NCI-H1105 (cell line): ENCODE results near the gene SCYL1.

Source experiments
- DNase-seq: peaks from one replicate; lab custom pipeline; 2025; lab: John Stamatoyannopoulos, UW

The SCYL1 gene

GRCh38 chr11:65571420-65571819 is 46.5 kb downstream of the SCYL1 start:
- no peak for DNase-seq

GRCh38 chr11:65571940-65572339 is 47.1 kb downstream of the SCYL1 start:
- DNase-seq = no peak

GRCh38 chr11:65572356-65573051 is 47.6 kb downstream of the SCYL1 start, which contains the start of gene FAM89B:
TSS of gene FAM89B (plus strand) at chr11:65572538. CDS start at chr11:65572670, 132 bp downstream.
- DNase-seq = peak; percentile 76

GRCh38 chr11:65573391-65574079 is 48.7 kb downstream of the SCYL1 start:
- DNase-seq = no peak

- DNase-seq = peak; percentile 66
Measured at GRCh38 chr11:65574109-65574810, 49.4 kb downstream of the SCYL1 start.

DNA sequence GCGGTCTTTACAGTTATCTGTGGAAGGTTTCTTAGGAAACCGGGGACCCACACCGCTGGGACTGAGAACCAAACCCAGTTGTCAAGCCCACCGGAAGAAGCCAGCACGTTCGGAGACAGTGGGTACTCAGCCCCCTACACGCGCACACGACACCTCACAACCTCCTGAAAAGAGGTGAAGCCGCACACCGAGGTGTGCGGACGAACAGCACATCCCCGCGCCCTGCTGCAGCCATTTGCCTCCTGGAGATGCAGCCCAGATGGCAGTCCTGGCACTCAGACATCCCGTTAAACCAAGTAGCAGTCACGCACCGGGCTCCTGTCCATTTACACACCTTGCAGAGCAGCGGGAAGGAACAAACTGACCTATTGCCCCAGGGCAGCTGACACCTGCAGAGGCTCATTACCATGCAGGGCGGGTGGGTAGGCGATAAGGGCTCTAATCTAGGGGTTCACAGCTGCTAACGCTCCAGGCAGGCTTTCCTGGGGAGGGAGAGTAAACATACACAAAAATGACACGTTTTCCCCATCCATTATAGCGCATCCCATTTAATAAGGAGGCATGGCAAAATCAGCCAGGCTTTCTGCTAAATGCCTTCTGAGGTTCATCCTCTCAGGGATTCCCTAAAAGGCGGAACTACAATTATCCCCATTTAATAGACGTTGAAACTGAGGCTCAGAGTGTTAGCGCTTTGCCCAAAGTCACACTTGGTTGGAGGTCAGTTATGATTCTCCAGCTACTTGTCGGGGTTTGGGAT is 50.1 kb downstream of the SCYL1 start:
- no peak for DNase-seq

GRCh38 chr11:65575568-65576231 is 50.8 kb downstream of the SCYL1 start, which contains the start of gene EHBP1L1:
TSS of gene EHBP1L1 (plus strand) at chr11:65576053. CDS start at chr11:65576303, 250 bp downstream.
- no peak for DNase-seq

- DNase-seq = no peak
Measured at GRCh38 chr11:65576232-65576866, 51.5 kb downstream of the SCYL1 start.

DNA sequence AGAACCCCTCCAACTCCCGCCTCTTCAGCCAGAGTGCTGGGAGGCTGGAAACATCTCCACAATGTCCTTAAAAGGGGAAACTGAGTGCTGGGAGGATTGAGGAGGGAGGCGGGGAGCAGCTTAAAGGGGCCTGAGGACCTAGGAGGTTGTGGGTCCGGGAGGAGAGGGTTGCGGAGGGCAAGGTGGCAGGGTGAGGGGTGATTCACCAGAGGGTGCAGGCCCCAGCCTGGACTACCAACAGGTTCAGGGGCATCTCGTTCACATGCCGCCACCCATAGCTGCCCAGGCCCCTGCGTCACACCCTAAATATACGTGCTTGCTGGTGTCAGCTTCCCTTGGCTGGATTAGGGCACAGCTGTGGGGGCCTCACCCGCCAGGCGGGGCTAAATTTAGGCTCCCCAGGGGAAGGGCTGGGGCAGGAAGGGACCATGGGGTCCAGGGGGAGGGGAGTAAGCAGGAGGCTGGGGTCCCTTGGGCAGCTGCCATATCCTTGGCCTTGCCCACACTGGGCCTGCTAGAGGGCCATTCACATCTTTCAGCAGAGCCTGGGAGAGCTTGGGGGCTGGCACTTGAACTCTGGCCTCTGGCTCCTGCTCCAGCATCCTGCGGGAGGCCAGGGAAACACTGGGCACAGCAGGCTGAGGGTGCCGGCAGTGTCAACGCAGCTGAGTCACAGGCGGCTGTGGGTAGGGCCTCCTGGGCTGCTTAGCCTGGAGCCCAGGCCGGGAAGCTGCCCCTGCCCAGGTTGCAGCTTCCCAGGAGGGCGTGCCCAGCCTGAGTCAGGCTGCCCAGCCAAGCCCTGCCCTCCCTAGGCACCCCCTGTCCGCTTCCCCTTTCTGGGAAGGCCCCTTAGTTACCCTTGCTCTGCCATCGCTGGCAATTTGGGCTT is 52.2 kb downstream of the SCYL1 start:
- DNase-seq = no peak

DNA sequence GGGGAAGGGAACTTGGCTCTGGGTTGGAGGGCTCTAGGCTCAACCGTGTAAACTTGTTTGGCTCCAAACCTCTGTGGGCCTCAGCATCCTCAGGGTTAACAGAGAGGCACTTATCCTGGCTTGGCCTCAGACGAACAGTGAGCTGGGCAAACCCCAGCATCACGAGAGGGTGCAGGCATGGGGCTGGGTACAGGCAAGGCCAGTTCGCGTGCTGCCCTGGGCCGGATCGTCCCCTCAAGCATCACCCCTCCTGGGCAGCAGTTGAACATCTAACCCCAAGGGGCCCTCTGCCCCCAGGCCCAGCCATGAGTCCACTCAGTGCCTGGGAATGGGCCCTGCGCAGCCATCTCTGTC is 52.9 kb downstream of the SCYL1 start:
- no peak for DNase-seq

DNA sequence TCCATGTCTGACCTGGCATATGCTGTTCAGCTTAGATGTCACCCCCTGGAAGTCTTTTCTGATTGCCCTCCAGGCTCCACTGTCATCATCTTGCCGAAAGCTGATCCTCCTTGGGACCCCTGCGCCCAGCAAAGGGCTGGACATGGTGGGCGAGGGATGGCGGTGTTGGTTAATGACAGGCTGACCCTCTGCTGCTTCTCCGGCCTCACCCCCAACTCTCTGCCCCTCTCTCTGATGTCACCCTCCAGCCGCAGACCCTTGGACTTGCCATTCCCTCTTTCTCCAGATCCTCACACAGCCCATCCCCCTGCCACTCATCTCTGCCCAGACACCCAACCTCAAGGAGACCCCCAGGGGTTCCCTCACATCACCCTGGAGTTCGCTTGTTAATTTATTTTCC is 53.3 kb downstream of the SCYL1 start:
- no peak for DNase-seq

DNA sequence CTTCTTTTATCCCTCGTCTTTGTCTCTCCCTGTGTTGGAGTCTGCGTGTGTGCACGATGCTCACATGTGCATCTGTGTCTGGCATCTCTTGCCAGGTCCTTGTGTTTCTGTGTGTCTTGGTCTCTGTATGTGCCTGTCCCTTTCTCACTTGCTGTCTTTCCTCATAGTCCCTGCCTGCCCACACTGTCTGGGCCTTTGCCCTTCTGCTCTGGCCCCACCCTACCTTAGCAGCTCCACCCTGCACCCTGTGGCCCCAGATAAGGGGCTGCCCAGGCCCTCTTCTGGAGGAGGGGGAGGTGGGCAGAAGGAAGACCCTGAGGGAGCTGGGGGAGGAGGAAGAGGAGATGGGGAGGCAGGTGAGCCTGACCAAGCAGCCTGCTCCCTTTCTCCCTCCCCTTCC is 53.8 kb downstream of the SCYL1 start:
- no peak for DNase-seq

DNA sequence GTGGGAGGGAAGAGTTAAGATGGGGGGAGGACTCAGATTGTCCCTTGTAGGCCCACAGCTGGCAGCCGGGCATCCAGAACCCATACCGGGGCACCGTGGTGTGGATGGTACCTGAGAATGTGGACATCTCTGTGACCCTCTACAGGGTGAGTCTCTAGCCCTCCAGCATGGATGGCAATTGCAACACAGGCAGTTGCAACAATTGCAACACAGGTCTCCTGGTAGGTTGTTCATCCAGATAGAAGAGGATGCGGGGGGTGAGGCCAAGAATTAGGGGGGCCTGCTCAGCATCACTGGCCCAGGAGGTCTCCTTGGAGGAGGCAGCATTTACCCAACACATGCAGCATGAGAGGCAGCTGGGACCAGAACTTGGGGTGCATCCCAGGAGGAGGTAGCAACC is 54.4 kb downstream of the SCYL1 start:
- no peak for DNase-seq

DNA sequence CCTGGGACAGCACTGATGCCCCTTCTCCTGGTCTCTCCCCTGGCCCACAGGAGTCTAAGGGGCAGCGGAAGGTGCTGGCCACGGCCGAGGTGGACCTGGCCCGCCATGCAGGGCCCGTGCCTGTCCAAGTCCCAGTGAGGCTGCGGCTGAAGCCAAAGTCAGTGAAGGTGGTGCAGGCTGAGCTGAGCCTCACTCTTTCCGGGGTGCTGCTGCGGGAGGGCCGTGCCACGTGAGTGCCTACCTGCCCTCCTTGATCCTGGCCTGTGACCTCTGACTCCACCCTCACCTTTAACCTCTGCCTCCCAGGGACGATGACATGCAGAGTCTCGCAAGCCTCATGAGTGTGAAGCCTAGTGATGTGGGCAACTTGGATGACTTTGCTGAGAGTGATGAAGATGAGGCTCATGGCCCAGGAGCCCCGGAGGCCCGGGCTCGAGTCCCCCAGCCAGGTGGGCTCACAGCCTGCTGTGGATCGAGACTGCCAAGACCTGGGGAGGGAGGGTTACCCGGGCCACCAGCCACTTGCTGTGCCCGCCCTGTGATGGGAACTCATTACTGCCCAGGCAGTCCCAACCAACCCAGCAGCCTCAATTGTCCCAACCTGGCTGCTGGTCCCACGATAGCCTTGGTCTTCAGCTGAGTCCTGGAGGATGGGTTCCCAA is 55.3 kb downstream of the SCYL1 start:
- no peak for DNase-seq

- no peak for DNase-seq
Measured at GRCh38 chr11:65580756-65581155, 55.9 kb downstream of the SCYL1 start.

DNA sequence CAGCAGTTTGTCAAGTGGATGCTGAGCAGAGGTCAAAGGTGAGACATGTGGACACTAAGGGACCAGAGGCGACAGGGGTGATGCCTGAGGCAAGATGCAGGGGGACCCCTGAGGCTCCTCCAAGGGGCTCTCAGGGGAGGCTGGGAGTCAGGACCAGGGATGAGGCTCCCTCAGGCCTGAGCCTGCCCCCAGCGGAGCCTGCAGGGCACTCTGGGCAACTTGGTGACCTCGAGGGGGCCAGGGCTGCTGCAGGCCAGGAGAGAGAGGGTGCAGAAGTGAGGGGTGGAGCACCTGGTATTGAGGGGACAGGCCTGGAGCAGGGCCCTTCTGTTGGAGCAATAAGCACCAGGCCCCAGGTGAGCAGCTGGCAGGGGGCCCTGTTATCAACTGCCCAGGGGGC is 57.0 kb downstream of the SCYL1 start:
- no peak for DNase-seq

DNA sequence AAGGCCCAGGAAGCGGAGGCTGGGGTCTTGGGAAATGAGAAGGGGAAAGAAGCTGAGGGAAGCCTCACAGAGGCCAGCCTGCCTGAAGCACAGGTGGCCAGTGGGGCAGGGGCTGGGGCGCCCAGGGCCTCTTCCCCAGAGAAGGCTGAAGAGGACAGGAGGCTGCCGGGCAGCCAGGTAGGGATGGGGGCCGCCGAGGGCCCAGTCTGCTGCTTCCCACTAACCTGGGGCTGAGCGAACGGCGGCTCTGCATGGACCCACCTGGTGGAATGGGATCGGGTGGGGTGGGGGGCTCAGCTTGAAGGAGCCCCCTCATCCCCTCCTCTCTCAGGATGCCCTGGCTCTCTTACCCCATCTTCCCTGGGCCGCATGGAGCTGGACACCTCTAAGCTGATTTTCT is 58.7 kb downstream of the SCYL1 start:
- no peak for DNase-seq

- no peak for DNase-seq
Measured at GRCh38 chr11:65584106-65584505, 59.2 kb downstream of the SCYL1 start.

DNA sequence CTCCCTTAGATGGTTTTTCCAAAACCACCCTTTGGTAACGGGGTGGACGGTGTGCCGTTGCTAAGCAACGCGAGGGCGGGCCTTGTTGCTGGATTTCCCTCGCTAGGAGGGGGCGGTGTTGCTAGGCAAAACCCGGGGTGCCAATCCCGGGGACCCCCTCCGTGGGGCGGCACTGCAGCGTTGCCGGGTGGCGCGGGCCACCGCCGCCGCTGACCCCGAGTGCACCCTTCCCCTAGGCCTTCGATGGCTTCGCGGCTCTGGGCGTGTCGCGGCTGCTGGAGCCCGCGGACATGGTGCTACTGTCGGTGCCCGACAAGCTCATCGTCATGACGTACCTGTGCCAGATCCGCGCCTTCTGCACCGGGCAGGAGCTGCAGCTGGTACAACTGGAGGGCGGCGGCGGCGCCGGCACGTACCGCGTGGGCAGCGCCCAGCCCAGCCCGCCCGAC is 59.9 kb downstream of the SCYL1 start:
- DNase-seq = no peak
